ACC112 (cell line): Measurements from ENCODE around the gene EFR3B.

Experiments
- H2AFZ ChIP-seq: fragments of 200-600 bp; sonication (generic); one replicate; pipeline ENCODE4 v1.6.0; 2017; ENCODE audit warnings: antibody characterized with exemption, low read length; ENCODE audit not compliant: unreplicated experiment
- H3K27ac ChIP-seq: fragments of 200-600 bp; sonication (generic); 2 replicates; pipeline ENCODE4 v1.5.1; 2014; ENCODE audit warnings: low read depth, mild to moderate bottlenecking, antibody characterized with exemption, low read length, moderate library complexity
- H3K27me3 ChIP-seq: fragments of 200-600 bp; sonication (generic); 2 replicates; pipeline ENCODE4 v1.6.1; 2014; ENCODE audit warnings: mild to moderate bottlenecking, antibody characterized with exemption, low read length, moderate library complexity, mixed read lengths; ENCODE audit not compliant: insufficient read depth
- H3K36me3 ChIP-seq: fragments of 200-600 bp; sonication (generic); 2 replicates; pipeline ENCODE4 v1.6.1; 2016; ENCODE audit warnings: mild to moderate bottlenecking, antibody characterized with exemption, low read length, moderate library complexity, mixed read lengths; ENCODE audit not compliant: insufficient read depth
- H3K4me1 ChIP-seq: fragments of 200-600 bp; sonication (generic); one replicate; pipeline ENCODE4 v1.6.1; 2016; ENCODE audit warnings: low read length, mixed read lengths; ENCODE audit not compliant: insufficient read depth, unreplicated experiment, control insufficient read depth
- H3K4me3 ChIP-seq: fragments of 200-600 bp; sonication (generic); 2 replicates; pipeline ENCODE4 v1.5.1; 2014; ENCODE audit warnings: mild to moderate bottlenecking, low read depth, low read length
- H3K79me2 ChIP-seq: fragments of 200-600 bp; sonication (generic); one replicate; pipeline ENCODE4 v1.6.0; 2016; ENCODE audit warnings: low read length; ENCODE audit not compliant: control insufficient read depth, unreplicated experiment, insufficient read depth

EFR3B gene

GRCh38 chr2:25204190-25204838 lies 162.4 kb downstream of the EFR3B start:
- H3K36me3 ChIP-seq: no peaks in the 10 kb centered on the region
- H2AFZ ChIP-seq: peak overlapping the region; percentile 68

DNA sequence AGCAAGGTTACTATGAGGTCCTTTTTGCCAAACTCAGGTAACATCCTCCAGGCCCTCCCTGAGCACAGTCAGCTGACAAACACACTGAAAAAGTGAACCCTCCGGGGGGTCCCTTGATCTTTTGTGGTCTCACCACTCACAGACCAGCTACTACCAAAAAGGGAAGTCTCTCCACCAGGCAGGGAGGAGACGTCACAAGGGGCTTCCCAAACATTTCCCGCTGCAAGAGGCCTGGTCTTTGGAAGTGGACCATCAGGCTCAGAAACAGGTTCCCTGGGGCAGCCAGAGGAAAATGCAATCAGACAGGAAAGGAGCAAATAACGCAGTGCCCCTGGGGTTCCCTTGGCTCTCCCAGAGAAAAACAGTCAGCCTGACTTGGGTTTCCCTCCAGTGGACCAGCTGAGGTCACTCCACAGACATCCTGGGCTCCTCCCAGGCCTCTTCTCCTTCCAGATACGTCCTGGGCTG lies 165.2 kb downstream of the EFR3B start:
- Histone ChIP-seq H3K4me3 (no peak overlapping the region), H3K79me2 (no peaks in the 10 kb centered on the region), H3K4me1 (no peaks in the 10 kb centered on the region), H3K27me3 (no peaks in the 10 kb centered on the region), H3K36me3 (no peaks in the 10 kb centered on the region), H2AFZ (no peak overlapping the region), H3K27ac (no peak overlapping the region)

More at GRCh38 chr2:25204190-25204838, 162.4 kb downstream of the EFR3B start:
- H3K4me1 ChIP-seq: no peaks in the 10 kb centered on the region
- H3K27ac ChIP-seq: no peak overlapping the region
- H3K27me3 ChIP-seq: no peaks in the 10 kb centered on the region
- peak overlapping the region; percentile 75 for H3K4me3 ChIP-seq
- H3K79me2 ChIP-seq: no peaks in the 10 kb centered on the region
